NB4 (cell line): ENCODE results near the gene BTLA.
"Not testable (repeated sequence)": the region's sequence is repeated elsewhere in the genome, so short reads cannot be mapped to it uniquely, and the experiment has no call there.

Experiments used
- DNase-seq: peaks from one replicate; pipeline ENCODE4 v3.0.0; 2010; ENCODE audit warnings: low read depth
- H3K4me3 ChIP-seq: one replicate; pipeline ENCODE4 v1.5.1; 2011; ENCODE audit warnings: mild to moderate bottlenecking, low read depth, low read length, moderate library complexity
- MAX ChIP-seq: IDR thresholded peaks from 2 replicates; pipeline ENCODE4 v1.6.1; 2011; ENCODE audit warnings: low read depth, low read length
- MYC ChIP-seq: IDR thresholded peaks from 2 replicates; pipeline ENCODE4 v1.6.1; 2011; ENCODE audit warnings: low read depth, low read length
- POLR2A ChIP-seq: IDR thresholded peaks from 2 replicates; pipeline ENCODE4 v1.6.1; 2011; ENCODE audit warnings: mild to moderate bottlenecking; ENCODE audit not compliant: insufficient read length; ENCODE audit errors: extremely low read depth
- TF ChIP-seq, protein P1 (sequence below): IDR thresholded peaks from one replicate; pipeline ENCODE4 v1.5.1; 2012; ENCODE audit warnings: low read depth, low read length

BTLA gene, protein sequence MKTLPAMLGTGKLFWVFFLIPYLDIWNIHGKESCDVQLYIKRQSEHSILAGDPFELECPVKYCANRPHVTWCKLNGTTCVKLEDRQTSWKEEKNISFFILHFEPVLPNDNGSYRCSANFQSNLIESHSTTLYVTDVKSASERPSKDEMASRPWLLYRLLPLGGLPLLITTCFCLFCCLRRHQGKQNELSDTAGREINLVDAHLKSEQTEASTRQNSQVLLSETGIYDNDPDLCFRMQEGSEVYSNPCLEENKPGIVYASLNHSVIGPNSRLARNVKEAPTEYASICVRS

DNA sequence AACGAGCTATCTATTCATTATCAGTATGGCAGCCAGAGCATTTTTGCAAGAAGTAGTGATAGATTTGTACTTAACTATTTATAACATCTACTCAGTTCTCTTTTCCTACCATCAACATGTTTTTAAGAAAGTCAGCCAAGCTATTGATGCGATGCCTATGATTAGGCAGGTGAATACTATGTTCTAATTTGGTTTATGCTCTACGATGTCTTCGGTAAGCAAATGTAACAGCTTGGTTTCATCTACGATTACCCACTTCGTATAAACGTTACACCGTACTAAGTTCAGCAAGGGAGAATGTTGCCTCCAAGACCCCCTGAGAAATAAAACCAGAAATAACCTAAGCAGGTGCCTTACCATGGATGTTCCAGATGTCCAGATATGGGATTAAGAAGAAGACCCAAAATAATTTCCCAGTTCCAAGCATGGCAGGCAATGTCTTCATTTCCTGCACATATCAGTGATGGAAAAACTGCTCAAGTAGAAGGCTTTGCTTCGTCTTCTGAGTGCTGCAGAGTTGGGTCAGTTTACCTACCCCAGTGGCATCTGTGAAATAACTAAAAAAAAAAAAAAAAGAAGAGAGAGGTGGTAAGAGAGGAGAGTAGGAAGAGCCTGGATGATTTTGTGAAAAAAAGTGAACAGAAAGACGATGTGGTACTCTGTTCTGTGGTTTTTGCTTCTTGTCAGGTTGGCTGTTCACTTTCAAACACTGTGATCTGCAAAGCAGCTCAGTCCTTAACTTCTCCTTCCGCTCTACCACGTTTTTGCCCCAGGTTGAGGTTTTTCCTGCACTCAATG is at the start of gene BTLA:
BTLA (minus strand) TSS at position 559 of the 798 bp plus-strand sequence; CDS start at position 445, 114 bp downstream.
- H3K4me3 ChIP-seq = no peak within 1 kb of the TSS
- no peak for DNase-seq
- no peak for TF ChIP-seq MYC
- TF ChIP-seq, protein P1, sequence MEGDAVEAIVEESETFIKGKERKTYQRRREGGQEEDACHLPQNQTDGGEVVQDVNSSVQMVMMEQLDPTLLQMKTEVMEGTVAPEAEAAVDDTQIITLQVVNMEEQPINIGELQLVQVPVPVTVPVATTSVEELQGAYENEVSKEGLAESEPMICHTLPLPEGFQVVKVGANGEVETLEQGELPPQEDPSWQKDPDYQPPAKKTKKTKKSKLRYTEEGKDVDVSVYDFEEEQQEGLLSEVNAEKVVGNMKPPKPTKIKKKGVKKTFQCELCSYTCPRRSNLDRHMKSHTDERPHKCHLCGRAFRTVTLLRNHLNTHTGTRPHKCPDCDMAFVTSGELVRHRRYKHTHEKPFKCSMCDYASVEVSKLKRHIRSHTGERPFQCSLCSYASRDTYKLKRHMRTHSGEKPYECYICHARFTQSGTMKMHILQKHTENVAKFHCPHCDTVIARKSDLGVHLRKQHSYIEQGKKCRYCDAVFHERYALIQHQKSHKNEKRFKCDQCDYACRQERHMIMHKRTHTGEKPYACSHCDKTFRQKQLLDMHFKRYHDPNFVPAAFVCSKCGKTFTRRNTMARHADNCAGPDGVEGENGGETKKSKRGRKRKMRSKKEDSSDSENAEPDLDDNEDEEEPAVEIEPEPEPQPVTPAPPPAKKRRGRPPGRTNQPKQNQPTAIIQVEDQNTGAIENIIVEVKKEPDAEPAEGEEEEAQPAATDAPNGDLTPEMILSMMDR = no peak
- no peak for TF ChIP-seq POLR2A

GRCh38 chr3:112546216-112546759 is 47.0 kb upstream of the BTLA start:
- no peak for TF ChIP-seq MAX
- no peak for DNase-seq
- H3K4me3 ChIP-seq = no peak overlapping the region

DNA sequence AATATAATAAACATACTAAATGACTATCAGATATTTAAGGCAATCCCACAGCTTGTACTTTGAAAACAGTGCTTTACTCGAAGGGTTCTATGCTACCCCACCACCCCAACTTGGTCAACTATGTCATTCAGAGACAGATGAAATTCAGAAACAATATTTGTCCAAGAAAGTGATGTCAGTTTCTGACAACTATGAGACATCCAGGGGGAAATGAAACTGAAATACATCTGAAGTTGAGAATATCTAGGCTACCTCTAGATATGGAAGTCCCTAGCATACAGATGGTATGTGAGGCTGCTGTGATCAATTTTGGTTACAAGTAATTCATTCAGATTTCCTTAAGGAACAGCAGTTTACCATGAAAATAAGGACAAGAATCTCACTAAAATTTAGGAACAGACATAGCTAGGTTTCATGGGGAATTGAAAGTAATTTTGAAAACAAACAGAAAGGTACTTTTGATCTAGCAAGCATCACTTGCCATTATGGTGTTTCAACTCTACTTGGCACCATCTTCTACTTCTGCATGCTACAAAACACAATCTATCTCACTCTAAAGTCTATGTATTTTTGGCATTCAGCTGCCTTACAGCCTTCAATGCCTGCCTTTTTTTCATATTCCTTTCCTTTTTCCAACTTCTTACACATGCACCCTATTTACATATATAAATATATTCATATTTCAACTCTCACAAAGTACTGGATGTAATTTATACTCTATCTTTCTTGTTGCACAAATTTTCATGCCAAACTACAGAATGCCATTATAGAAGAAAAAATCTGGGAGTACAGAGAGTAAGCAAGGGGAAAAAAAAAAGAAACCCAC is 40.8 kb upstream of the BTLA start:
- no peak for DNase-seq
- no peak overlapping the region for H3K4me3 ChIP-seq
- TF ChIP-seq POLR2A (no peak), MAX (no peak), MYC (no peak)
- TF ChIP-seq, protein P1 = no peak

- peak; percentile 48 for DNase-seq
- no peak overlapping the region for H3K4me3 ChIP-seq
- TF ChIP-seq MAX (no peak), POLR2A (no peak), MYC (no peak)
- TF ChIP-seq, protein P1 = no peak
Measured at GRCh38 chr3:112531358-112531781, 32.1 kb upstream of the BTLA start.

DNA sequence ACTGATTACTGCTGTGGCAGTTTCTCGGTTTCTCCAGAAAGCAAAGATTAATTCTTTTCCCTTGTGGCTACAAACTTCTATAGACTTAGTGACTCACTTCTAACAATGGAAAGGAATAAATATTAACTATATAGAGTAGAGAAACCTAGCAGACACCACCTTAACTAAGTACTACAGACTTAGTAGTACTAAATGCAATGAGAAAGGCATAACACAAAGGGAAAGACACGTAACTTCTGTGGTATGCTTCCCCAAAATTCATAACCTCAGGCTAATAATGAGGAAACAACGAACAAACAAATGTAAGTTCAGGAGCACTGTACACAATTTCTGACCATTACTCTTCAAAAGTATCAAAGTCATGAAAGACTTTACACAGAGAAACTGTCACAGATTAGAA is 31.3 kb upstream of the BTLA start:
- TF ChIP-seq, protein P1 = no peak
- TF ChIP-seq MAX = no peak
- no peak for TF ChIP-seq POLR2A
- H3K4me3 ChIP-seq = no peak overlapping the region
- DNase-seq = no peak

GRCh38 chr3:112524127-112524526 is 24.9 kb upstream of the BTLA start:
- not testable (repeated sequence) for H3K4me3 ChIP-seq, DNase-seq
